HepG2 (cell line): ENCODE results near the gene DMRTB1. TPM values are rescaled to one million over a fixed set of nuclear protein-coding genes. Genes with fewer than 3 reads are reported as not detected.

Source experiments
- ATAC-seq: fragments of 200-7000 bp; cut with Tn5 transposase; 3 replicates; pipeline ENCODE4 v1.9.1; 2020; ENCODE audit warnings: mild to moderate bottlenecking, moderate library complexity
- BruUV-seq: library from RNA; stranded (reverse); fragments of 400-500 nt; replicated peaks from 2 replicates; lab custom pipeline; 2021; lab: Mats Ljungman, UMichigan
- CTCF ChIA-PET: fragments of 300-600 bp; formaldehyde crosslinking; extraction: SDS; loops from one replicate; lab custom pipeline; 2021; ENCODE audit warnings: low total read pairs, inconsistent platforms, low intra/inter-chr PET ratio; lab: Yijun Ruan, JAX
- POLR2A ChIA-PET: fragments of 350-600 bp; sonication (Branson Sonifier 250); formaldehyde crosslinking; loops from one replicate; lab custom pipeline; 2020; ENCODE audit warnings: antibody characterized with exemption, inconsistent platforms; lab: Yijun Ruan, JAX
- DNase-seq: peaks from one replicate; pipeline ENCODE4 v3.0.0-alpha.2; 2015; ENCODE audit warnings: low spot score
- FAIRE-seq: peaks from 3 replicates; lab custom pipeline; 2011; peaks lifted over from hg19 to GRCh38; lab: Jason Lieb, UNC
- H2AFZ ChIP-seq: one replicate; pipeline ENCODE4 v1.6.1; 2011; ENCODE audit warnings: low read length, inconsistent platforms
- H3K27ac ChIP-seq: fragments of 300-600 bp; 3 replicates; pipeline ENCODE4 v1.8.0; 2011; ENCODE audit warnings: mixed run types, mild to moderate bottlenecking, mixed read lengths, low read length, inconsistent platforms; ENCODE audit not compliant: insufficient read depth; ENCODE audit errors: extremely low read length
- H3K27me3 ChIP-seq, 2 experiments: fragments of 200-600 bp in 1 of 2; 2 replicates in 1 of 2; 3 replicates in 1 of 2; pipeline versions ENCODE4 v1.6.0 to v1.8.0; 2011; ENCODE audit warnings: low read length in 2 of 2, mild to moderate bottlenecking in 2 of 2, moderate library complexity in 2 of 2, inconsistent platforms in 1 of 2; ENCODE audit not compliant: insufficient read depth in 2 of 2, control insufficient read depth in 1 of 2
- H3K36me3 ChIP-seq, 2 experiments: fragments of 200-600 bp in 1 of 2; replicated peaks in 1 of 2; 2 replicates in 1 of 2; 3 replicates in 1 of 2; pipeline versions ENCODE4 v1.5.1 to v1.8.0; 2011; ENCODE audit warnings: low read length in 2 of 2, inconsistent platforms in 1 of 2; ENCODE audit not compliant: insufficient read depth in 2 of 2, control insufficient read depth in 1 of 2
- H3K4me1 ChIP-seq: 2 replicates; pipeline ENCODE4 v1.5.1; 2012; ENCODE audit warnings: low read length, inconsistent platforms; ENCODE audit not compliant: insufficient read depth
- H3K4me2 ChIP-seq: 2 replicates; pipeline ENCODE4 v1.6.0; 2011; ENCODE audit warnings: low read depth, low read length, inconsistent platforms
- H3K4me3 ChIP-seq, 3 experiments: fragments of 200-600 bp in 1 of 3; sonication (generic), shearing (Covaris generic) in 1 of 3; replicated peaks in 1 of 3; 2 replicates each; pipeline ENCODE4 v1.5.1; 2011 to 2016; ENCODE audit warnings: low read length in 3 of 3, inconsistent platforms in 2 of 3, low read depth in 2 of 3, mild to moderate bottlenecking in 2 of 3, control low read depth in 1 of 3, mixed read lengths in 1 of 3; ENCODE audit not compliant: insufficient read depth in 1 of 3
- H3K79me2 ChIP-seq: one replicate; pipeline ENCODE4 v1.6.1; 2011; ENCODE audit warnings: low read length, inconsistent platforms; ENCODE audit not compliant: insufficient read depth
- H3K9ac ChIP-seq: 2 replicates; pipeline ENCODE4 v1.6.0; 2011; ENCODE audit warnings: mild to moderate bottlenecking, low read depth, low read length, inconsistent platforms; ENCODE audit not compliant: insufficient read depth
- H3K9me3 ChIP-seq: 2 replicates; pipeline ENCODE4 v1.5.1; 2012; ENCODE audit warnings: mild to moderate bottlenecking, low read length
- H4K20me1 ChIP-seq: 2 replicates; pipeline ENCODE4 v1.6.0; 2011; ENCODE audit warnings: inconsistent platforms, mild to moderate bottlenecking, low read length, moderate library complexity; ENCODE audit not compliant: insufficient read depth
- DMAP1 ChIP-seq: IDR thresholded peaks from 2 replicates; pipeline ENCODE4 v1.6.1; 2016
- FLYWCH1 ChIP-seq: sonication (generic); formaldehyde crosslinking; IDR thresholded peaks from 2 replicates; pipeline ENCODE4 v1.8.1; 2023; ENCODE audit warnings: mild to moderate bottlenecking, missing genetic modification reagents
- FOSL2 ChIP-seq: sonication (generic); formaldehyde crosslinking; IDR thresholded peaks from 2 replicates; pipeline ENCODE4 v1.4.0; 2020; ENCODE audit warnings: missing genetic modification reagents
- FOXO4 ChIP-seq: sonication (generic); formaldehyde crosslinking; conservative IDR thresholded peaks from 2 replicates; pipeline ENCODE4 v1.8.1; 2023; ENCODE audit warnings: missing genetic modification reagents
- GABPB1 ChIP-seq: IDR thresholded peaks from 2 replicates; pipeline ENCODE4 v1.6.1; 2016; ENCODE audit warnings: mild to moderate bottlenecking, missing genetic modification reagents, moderate library complexity, missing compliant biosample characterization
- KLF6 ChIP-seq: IDR thresholded peaks from 2 replicates; pipeline ENCODE4 v1.8.0; 2016; ENCODE audit warnings: missing biosample characterization, missing genetic modification reagents
- POLR2AphosphoS5 ChIP-seq: IDR thresholded peaks from 2 replicates; pipeline ENCODE4 v1.6.1; 2012; ENCODE audit warnings: low read depth, low read length
- RBM39 ChIP-seq: fragments of 200-400 bp; formaldehyde crosslinking; IDR thresholded peaks from one replicate; pipeline ENCODE4 v1.6.1; 2018; ENCODE audit warnings: antibody characterized with exemption, mild to moderate bottlenecking, low read depth, low read length; ENCODE audit not compliant: poor library complexity, severe bottlenecking
- RFXANK ChIP-seq: IDR thresholded peaks from 2 replicates; pipeline ENCODE4 v1.6.1; 2016
- TIGD3 ChIP-seq: sonication (generic); formaldehyde crosslinking; IDR thresholded peaks from 2 replicates; pipeline ENCODE4 v1.5.1; 2020; ENCODE audit warnings: mild to moderate bottlenecking, missing genetic modification reagents, borderline replicate concordance
- XRCC5 ChIP-seq: fragments of 200-400 bp; formaldehyde crosslinking; optimal IDR thresholded peaks from 2 replicates; pipeline ENCODE3; 2017; ENCODE audit warnings: mild to moderate bottlenecking, low read length
- ZBTB38 ChIP-seq: sonication (generic); formaldehyde crosslinking; IDR thresholded peaks from 2 replicates; pipeline ENCODE4 v1.5.1; 2020; ENCODE audit warnings: mild to moderate bottlenecking, missing genetic modification reagents
- ZKSCAN1 ChIP-seq: fragments of 150-350 bp; IDR thresholded peaks from 2 replicates; pipeline ENCODE4 v1.6.1; 2014; ENCODE audit warnings: low read length
- ZKSCAN5 ChIP-seq: sonication (generic); formaldehyde crosslinking; IDR thresholded peaks from 2 replicates; pipeline ENCODE4 v1.5.1; 2020; ENCODE audit warnings: mild to moderate bottlenecking, missing genetic modification reagents
- ZNF510 ChIP-seq: sonication (generic); formaldehyde crosslinking; IDR thresholded peaks from 2 replicates; pipeline ENCODE4 v1.4.0; 2020; ENCODE audit warnings: low read depth, mild to moderate bottlenecking, missing genetic modification reagents
- ZNF737 ChIP-seq: sonication (generic); formaldehyde crosslinking; IDR thresholded peaks from 2 replicates; pipeline ENCODE4 v1.5.0; 2020; ENCODE audit warnings: missing genetic modification reagents, mild to moderate bottlenecking, borderline replicate concordance
- ZSCAN21 ChIP-seq: sonication (generic); formaldehyde crosslinking; IDR thresholded peaks from 2 replicates; pipeline ENCODE4 v1.8.0; 2022; ENCODE audit warnings: mild to moderate bottlenecking, missing genetic modification reagents, moderate library complexity, borderline replicate concordance
- WGBS: methylation state at CpG from one replicate; pipeline ENCODE4 v1.1.6; 2017; ENCODE audit warnings: low lambda C conversion rate; 5-methylcytosine and 5-hydroxymethylcytosine counted together
- in situ Hi-C: cut with HindIII; loops from 2 replicates; pipeline ENCODE4 v1.10.0; 2017; ENCODE audit warnings: low pct_unique_long_range_greater_than_20kb; ENCODE audit not compliant: extremely low pct_ligation_motif_present
- intact Hi-C: fragments of 100-400 bp; cut with micrococcal nuclease; formaldehyde crosslinking; loops from one replicate; pipeline ENCODE4 v1.10.0; 2022; ENCODE audit not compliant: unreplicated experiment
- polyA plus RNA-seq, 8 experiments: library from polyadenylated mRNA; depleted of rRNA in 3 of 8; stranded (reverse) in 7 of 8; unstranded in 1 of 8; fragments of >200 nt; fragmentation: Illumina TruSeq in 4 of 8; extraction: Trizol in 4 of 8; gene quantifications; 2 replicates each; pipeline versions ENCODE4 v1.2.1 to v1.2.3, GENCODE V29; 2011 to 2016; ENCODE audit warnings: low read depth in 4 of 8, missing spikeins in 1 of 8, mixed read lengths in 1 of 8; ENCODE audit not compliant: insufficient read depth in 1 of 8
- total RNA-seq, 5 experiments: library from RNA; depleted of rRNA; stranded (reverse); fragments of >200 nt; fragmentation: Illumina TruSeq; extraction: Trizol; gene quantifications; 2 replicates each; pipeline ENCODE4 v1.2.3, GENCODE V29; 2016; ENCODE audit warnings: low read depth in 1 of 5
- TF ChIP-seq, protein P1 (sequence below): sonication (generic); formaldehyde crosslinking; IDR thresholded peaks from 2 replicates; pipeline ENCODE4 v1.4.0; 2020; ENCODE audit warnings: missing genetic modification reagents, borderline replicate concordance
- TF ChIP-seq, protein P2 (sequence below), 2 experiments: sonication (generic) in 1 of 2; formaldehyde crosslinking in 1 of 2; IDR thresholded peaks; 2 replicates each; pipeline versions ENCODE4 v1.5.1 to v1.6.1; 2011 to 2020; ENCODE audit warnings: borderline replicate concordance in 1 of 2, low read depth in 1 of 2, low read length in 1 of 2, mild to moderate bottlenecking in 1 of 2, missing genetic modification reagents in 1 of 2, moderate library complexity in 1 of 2

The DMRTB1 gene
- total and polyA plus RNA-seq, 2 of the 13 experiments (the other 11 are each of a cell fraction or from before 2014, with no cell fraction given): not detected

DNA sequence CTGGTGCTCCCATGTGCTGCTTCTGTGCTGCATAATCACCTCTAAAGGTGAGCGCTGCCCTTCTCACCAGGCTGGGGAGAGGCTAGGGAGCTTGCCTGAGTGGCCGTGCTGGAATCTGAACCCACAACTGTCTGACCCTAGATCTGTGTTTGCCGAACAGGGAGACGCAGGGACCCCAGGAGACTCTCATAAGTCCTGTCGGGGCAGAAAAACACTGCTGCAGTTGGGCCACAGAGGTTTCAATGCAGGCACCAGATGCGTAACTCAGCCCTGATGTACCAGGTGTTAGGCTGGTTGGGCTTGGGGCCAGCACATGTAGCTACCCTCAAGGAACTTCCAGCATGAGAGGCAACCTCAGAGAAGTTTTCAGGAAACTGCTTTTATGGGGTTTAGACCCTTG is 49.5 kb upstream of the DMRTB1 start:
- H3K79me2 ChIP-seq: no peaks in the 10 kb centered on the region
- ATAC-seq: peak; percentile 46
- CTCF ChIA-PET: no interaction called here
- TF ChIP-seq ZKSCAN5 (CRISPR knock-in tag): no peak
- TF ChIP-seq, protein P1, sequence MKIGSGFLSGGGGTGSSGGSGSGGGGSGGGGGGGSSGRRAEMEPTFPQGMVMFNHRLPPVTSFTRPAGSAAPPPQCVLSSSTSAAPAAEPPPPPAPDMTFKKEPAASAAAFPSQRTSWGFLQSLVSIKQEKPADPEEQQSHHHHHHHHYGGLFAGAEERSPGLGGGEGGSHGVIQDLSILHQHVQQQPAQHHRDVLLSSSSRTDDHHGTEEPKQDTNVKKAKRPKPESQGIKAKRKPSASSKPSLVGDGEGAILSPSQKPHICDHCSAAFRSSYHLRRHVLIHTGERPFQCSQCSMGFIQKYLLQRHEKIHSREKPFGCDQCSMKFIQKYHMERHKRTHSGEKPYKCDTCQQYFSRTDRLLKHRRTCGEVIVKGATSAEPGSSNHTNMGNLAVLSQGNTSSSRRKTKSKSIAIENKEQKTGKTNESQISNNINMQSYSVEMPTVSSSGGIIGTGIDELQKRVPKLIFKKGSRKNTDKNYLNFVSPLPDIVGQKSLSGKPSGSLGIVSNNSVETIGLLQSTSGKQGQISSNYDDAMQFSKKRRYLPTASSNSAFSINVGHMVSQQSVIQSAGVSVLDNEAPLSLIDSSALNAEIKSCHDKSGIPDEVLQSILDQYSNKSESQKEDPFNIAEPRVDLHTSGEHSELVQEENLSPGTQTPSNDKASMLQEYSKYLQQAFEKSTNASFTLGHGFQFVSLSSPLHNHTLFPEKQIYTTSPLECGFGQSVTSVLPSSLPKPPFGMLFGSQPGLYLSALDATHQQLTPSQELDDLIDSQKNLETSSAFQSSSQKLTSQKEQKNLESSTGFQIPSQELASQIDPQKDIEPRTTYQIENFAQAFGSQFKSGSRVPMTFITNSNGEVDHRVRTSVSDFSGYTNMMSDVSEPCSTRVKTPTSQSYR (CRISPR knock-in tag): no peak
- no peak for TF ChIP-seq FOSL2 (CRISPR knock-in tag)
- TF ChIP-seq ZNF737 (CRISPR knock-in tag): no peak
- TF ChIP-seq, protein P2, sequence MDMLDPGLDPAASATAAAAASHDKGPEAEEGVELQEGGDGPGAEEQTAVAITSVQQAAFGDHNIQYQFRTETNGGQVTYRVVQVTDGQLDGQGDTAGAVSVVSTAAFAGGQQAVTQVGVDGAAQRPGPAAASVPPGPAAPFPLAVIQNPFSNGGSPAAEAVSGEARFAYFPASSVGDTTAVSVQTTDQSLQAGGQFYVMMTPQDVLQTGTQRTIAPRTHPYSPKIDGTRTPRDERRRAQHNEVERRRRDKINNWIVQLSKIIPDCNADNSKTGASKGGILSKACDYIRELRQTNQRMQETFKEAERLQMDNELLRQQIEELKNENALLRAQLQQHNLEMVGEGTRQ (IDR thresholded peaks at IDR 0.05; ENCODE audit: low read depth, low read length): no peak
- TF ChIP-seq, protein P2 (CRISPR knock-in tag; IDR thresholded peaks at IDR 0.05; ENCODE audit: borderline replicate concordance): no peak
- no peak for TF ChIP-seq KLF6 (CRISPR knock-in tag)
- no peak for TF ChIP-seq ZKSCAN1
- no peak for TF ChIP-seq TIGD3 (CRISPR knock-in tag)
- no peak for TF ChIP-seq POLR2AphosphoS5
- no peak for TF ChIP-seq FLYWCH1 (CRISPR knock-in tag)
- TF ChIP-seq RBM39: no peak
- no peak for TF ChIP-seq ZSCAN21
- TF ChIP-seq ZBTB38: no peak
- no peak for TF ChIP-seq ZNF510 (CRISPR knock-in tag)
- TF ChIP-seq DMAP1 (CRISPR knock-in tag): no peak
- no peak for TF ChIP-seq XRCC5
- TF ChIP-seq GABPB1 (CRISPR knock-in tag): no peak
- TF ChIP-seq FOXO4 (CRISPR knock-in tag): no peak
- no peak for TF ChIP-seq RFXANK (CRISPR knock-in tag)

More for the DNA sequence above, 49.5 kb upstream of the DMRTB1 start:
- H3K4me2 ChIP-seq: no peak overlapping the region
- no peak overlapping the region for H3K9ac ChIP-seq
- no peak overlapping the region for H3K4me3 ChIP-seq
- intact Hi-C loops: no loop called here
- DNase-seq (no peak), FAIRE-seq (no peak)
- POLR2A ChIA-PET: no interaction called here
- H3K27me3 ChIP-seq: peaks cover 5 to 85% of the 10 kb centered on the region in 2 experiments
- H3K27ac ChIP-seq: no peak overlapping the region
- H3K36me3 ChIP-seq: no peaks in the 10 kb centered on the region
- WGBS: no CpG with 5 or more reads among the region's 6 CpGs
- BruUV-seq: no TSS peak
- no peaks in the 10 kb centered on the region for H3K4me1 ChIP-seq
- no peaks in the 10 kb centered on the region for H3K9me3 ChIP-seq
- in situ Hi-C loops: no loop called here
- no peak overlapping the region for H2AFZ ChIP-seq
- H4K20me1 ChIP-seq: no peaks in the 10 kb centered on the region
